PFSK-1 (cell line): ENCODE measurements around the gene TFDP2.

Experiments
- FOXP2 ChIP-seq: optimal IDR thresholded peaks from 2 replicates; pipeline ENCODE3; 2011; ENCODE audit warnings: borderline replicate concordance, control low read depth, inconsistent platforms; ENCODE audit not compliant: insufficient read depth; ENCODE audit errors: extremely low read length, extremely low read depth
- POLR2AphosphoS5 ChIP-seq: IDR thresholded peaks from 2 replicates; pipeline ENCODE4 v1.6.1; 2012; ENCODE audit warnings: low read depth, mild to moderate bottlenecking, control low read depth, low read length, moderate library complexity
- REST ChIP-seq, 2 experiments: IDR thresholded peaks; 2 replicates each; pipeline versions ENCODE4 v1.6.1 to v1.8.0; 2011 to 2012; ENCODE audit warnings: low read depth in 2 of 2, low read length in 2 of 2, control low read depth in 1 of 2, inconsistent platforms in 1 of 2, mild to moderate bottlenecking in 1 of 2, moderate library complexity in 1 of 2; ENCODE audit not compliant: insufficient read depth in 1 of 2
- SIN3A ChIP-seq: IDR thresholded peaks from 2 replicates; pipeline ENCODE4 v1.6.1; 2012; ENCODE audit warnings: mild to moderate bottlenecking, low read length, moderate library complexity, borderline replicate concordance; ENCODE audit not compliant: insufficient read depth

DNA sequence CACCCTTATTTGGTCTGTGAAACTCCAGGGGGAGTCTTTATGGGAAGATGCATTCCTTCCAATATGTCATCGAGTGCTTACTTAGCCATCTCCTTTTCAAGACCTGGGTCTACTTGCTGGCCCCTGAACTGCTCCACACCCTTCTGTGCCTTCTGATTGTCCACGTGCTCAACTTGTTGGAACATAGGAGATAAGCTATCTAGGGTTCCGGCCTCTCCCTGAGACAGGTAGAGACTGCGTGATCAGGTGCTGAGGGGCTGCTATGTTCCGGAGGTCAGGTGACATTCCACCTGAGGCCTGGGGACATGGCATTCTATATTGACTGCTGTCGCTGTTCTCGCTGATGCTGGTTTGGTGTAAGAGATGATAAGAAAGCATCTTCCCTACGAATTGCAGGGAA lies 207.3 kb downstream of the TFDP2 start:
- TF ChIP-seq FOXP2 (no peak), POLR2AphosphoS5 (no peak), SIN3A (no peak), REST (IDR thresholded peaks at IDR 0.05; ENCODE audit: insufficient read depth in 1 of 2, low read depth in 2 of 2, low read length in 2 of 2) (no peak)
